ENCODE results near the gene CD300LD.

Gene CD300LD

GRCh38 chr17:74610108-74610507, 18.0 kb upstream of the CD300LD start:
- Histone ChIP-seq H3K36me3 (ENCODE audit: control insufficient read depth in 2 of 2, insufficient read depth in 1 of 2, low read length in 2 of 2) (no peaks in the 10 kb centered on the region), H3K4me1 (ENCODE audit: control insufficient read depth, insufficient read depth, low read length) (no peaks in the 10 kb centered on the region), H3K27ac (ENCODE audit: extremely low read depth, low read depth, low read length) (no peak overlapping the region), H3K9me3 (ENCODE audit: control insufficient read depth, insufficient read depth, low read depth, low read length) (no peaks in the 10 kb centered on the region), H3K4me3 (ENCODE audit: low read depth, low read length) (no peak overlapping the region)
- ChIA-PET POLR2A (no interaction called here), CTCF (interaction anchor here (0.6 kb wide), 1 partner anchor 84 kb away, joined by 4 read pairs; no protein-coding TSS in a partner anchor)
- TF ChIP-seq SCRT2 (tag by site-specific recombination; IDR thresholded peaks at IDR 0.05) (peak; percentile 59), ZNF138 (tag by site-specific recombination; IDR thresholded peaks at IDR 0.05; ENCODE audit: borderline replicate concordance) (no peak), REST (tag by site-specific recombination; IDR thresholded peaks at IDR 0.05) (peak; percentile 98)

DNA sequence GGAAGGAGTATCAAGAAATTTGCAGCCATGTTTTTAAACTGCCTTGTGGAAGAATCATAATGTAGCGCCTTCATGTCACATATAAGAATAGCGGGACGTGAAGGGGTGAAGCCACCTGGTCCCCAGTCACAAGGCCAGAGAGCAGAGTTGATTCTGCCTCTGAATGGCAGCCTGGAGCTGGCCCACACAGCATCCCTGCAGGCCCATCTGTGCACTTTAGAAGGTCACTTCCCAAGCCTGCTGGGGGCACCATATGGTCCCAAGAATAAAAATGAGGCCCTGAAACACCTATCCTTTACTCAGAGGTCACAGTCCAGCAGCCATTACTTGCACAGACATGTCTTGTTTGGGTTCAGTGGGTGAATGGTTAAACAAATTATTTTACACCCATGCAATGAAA, 16.4 kb upstream of the CD300LD start:
- POLR2A ChIA-PET: no interaction called here
- H3K27ac ChIP-seq (ENCODE audit: extremely low read depth, low read depth, low read length): no peak overlapping the region
- CTCF ChIA-PET: interaction anchor here (0.9 kb wide), 1 partner anchor 34 kb away, joined by 4 read pairs; no protein-coding TSS in a partner anchor
- no peaks in the 10 kb centered on the region for H3K4me1 ChIP-seq (ENCODE audit: control insufficient read depth, insufficient read depth, low read length)
- H3K4me3 ChIP-seq (ENCODE audit: low read depth, low read length): no peak overlapping the region
- no peak for TF ChIP-seq ZBTB7A (tag by site-specific recombination; IDR thresholded peaks at IDR 0.05; ENCODE audit: low read depth)
- TF ChIP-seq ZNF521 (tag by site-specific recombination; IDR thresholded peaks at IDR 0.05): no peak
- no peak for TF ChIP-seq ZNF10 (tag by site-specific recombination; IDR thresholded peaks at IDR 0.05)
- TF ChIP-seq ZNF266 (tag by site-specific recombination; IDR thresholded peaks at IDR 0.05; ENCODE audit: low read depth): no peak
- TF ChIP-seq OSR2 (tag by site-specific recombination; IDR thresholded peaks at IDR 0.05): no peak
- TF ChIP-seq ZNF404 (tag by site-specific recombination; IDR thresholded peaks at IDR 0.05): no peak
- TF ChIP-seq ZNF169 (tag by site-specific recombination; IDR thresholded peaks at IDR 0.05): no peak
- TF ChIP-seq ZBTB8A (tag by site-specific recombination; IDR thresholded peaks at IDR 0.05): no peak
- TF ChIP-seq ZNF792 (tag by site-specific recombination; IDR thresholded peaks at IDR 0.05): no peak
- no peak for TF ChIP-seq ZNF843 (tag by site-specific recombination; IDR thresholded peaks at IDR 0.05)
- no peak for TF ChIP-seq ZNF501 (tag by site-specific recombination; IDR thresholded peaks at IDR 0.05)
- no peak for TF ChIP-seq ZSCAN5A (tag by site-specific recombination; IDR thresholded peaks at IDR 0.05)
- TF ChIP-seq REPIN1 (tag by site-specific recombination; IDR thresholded peaks at IDR 0.05; ENCODE audit: low read depth): no peak
- no peak for TF ChIP-seq ZNF354C (tag by site-specific recombination; IDR thresholded peaks at IDR 0.05; ENCODE audit: borderline replicate concordance, low read depth)
- no peak for TF ChIP-seq ZNF350 (tag by site-specific recombination; IDR thresholded peaks at IDR 0.05)
- H3K9me3 ChIP-seq (ENCODE audit: control insufficient read depth, insufficient read depth, low read depth, low read length): no peaks in the 10 kb centered on the region
- no peaks in the 10 kb centered on the region for H3K36me3 ChIP-seq (ENCODE audit: control insufficient read depth in 2 of 2, insufficient read depth in 1 of 2, low read length in 2 of 2)

- Histone ChIP-seq H3K4me1 (ENCODE audit: control insufficient read depth, insufficient read depth, low read length) (no peaks in the 10 kb centered on the region), H3K27ac (ENCODE audit: extremely low read depth, low read depth, low read length) (no peak overlapping the region), H3K4me3 (ENCODE audit: low read depth, low read length) (no peak overlapping the region), H3K9me3 (ENCODE audit: control insufficient read depth, insufficient read depth, low read depth, low read length) (no peaks in the 10 kb centered on the region), H3K36me3 (ENCODE audit: control insufficient read depth in 2 of 2, insufficient read depth in 1 of 2, low read length in 2 of 2) (no peaks in the 10 kb centered on the region)
- POLR2A ChIA-PET: no interaction called here
- CTCF ChIA-PET: interaction anchor here (0.7 kb wide), 1 partner anchor 233 kb away, joined by 3 read pairs; no protein-coding TSS in a partner anchor
- TF ChIP-seq ZNF221 (tag by site-specific recombination; IDR thresholded peaks at IDR 0.05; ENCODE audit: borderline replicate concordance): no peak
- TF ChIP-seq YY2 (tag by site-specific recombination; IDR thresholded peaks at IDR 0.05): peak; percentile 53; the same call in 1 of the 2 replicates
- no peak for TF ChIP-seq KLF16 (tag by site-specific recombination; IDR thresholded peaks at IDR 0.05)
- no peak for TF ChIP-seq ZNF211 (tag by site-specific recombination; IDR thresholded peaks at IDR 0.05; ENCODE audit: low read depth)
- TF ChIP-seq PRDM1 (tag by site-specific recombination; IDR thresholded peaks at IDR 0.05): no peak
- no peak for TF ChIP-seq ZNF426 (tag by site-specific recombination; IDR thresholded peaks at IDR 0.05)
- TF ChIP-seq ZNF843 (tag by site-specific recombination; IDR thresholded peaks at IDR 0.05): no peak
- no peak for TF ChIP-seq ZNF660 (tag by site-specific recombination; IDR thresholded peaks at IDR 0.05)
These were observed 15.1 kb upstream of the CD300LD start for GRCh38 chr17:74607221-74607620.

Measured in HEK293 (cell line).